Adrenal gland (tissue), 12 donors: Measurements from ENCODE around the gene RCE1. TPM values are rescaled to one million over a fixed set of nuclear protein-coding genes. Genes with fewer than 3 reads are reported as not detected.

Experiments
- DNase-seq, 7 donors: peaks; one replicate each; pipeline ENCODE4 v3.0.0-alpha.2; 2019 to 2020
- H3K27ac ChIP-seq, 5 donors: fragments of 200-600 bp; sonication (generic) in 4 of 5; 1 replicate in 3 of 5; 2 replicates in 2 of 5; pipeline versions ENCODE4 v1.5.1 to v1.8.0; 2016 to 2020; ENCODE audit warnings: mild to moderate bottlenecking in 1 of 5
- H3K27me3 ChIP-seq: fragments of 200-600 bp; 2 replicates; pipeline ENCODE4 v1.8.0; 2021
- H3K36me3 ChIP-seq, 2 donors: fragments of 200-600 bp; replicated peaks in 1 of 2; 1 replicate in 1 of 2; 2 replicates in 1 of 2; pipeline versions ENCODE4 v1.5.1 to v1.8.0; 2018 to 2022
- H3K4me1 ChIP-seq, 2 donors: fragments of 200-600 bp; replicated peaks in 1 of 2; 1 replicate in 1 of 2; 2 replicates in 1 of 2; pipeline versions ENCODE4 v1.5.1 to v1.8.0; 2018 to 2021
- H3K4me3 ChIP-seq, 4 donors: fragments of 200-600 bp; sonication (generic) in 3 of 4; one replicate each; pipeline ENCODE4 v1.5.1; 2016 to 2018
- H3K9me3 ChIP-seq, 3 donors: fragments of 200-600 bp; sonication (generic) in 1 of 3; replicated peaks in 1 of 3; 1 replicate in 2 of 3; 2 replicates in 1 of 3; pipeline versions ENCODE4 v1.5.1 to v1.8.0; 2016 to 2021
- CTCF ChIP-seq, 6 experiments: fragments of 450-650 bp in 4 of 6; fragments of 200-600 bp in 2 of 6; sonication (generic) in 1 of 6; IDR thresholded peaks; 1 replicate in 5 of 6; 2 replicates in 1 of 6; pipeline versions ENCODE4 v1.5.1 to v1.8.0; 2016 to 2021; ENCODE audit warnings: antibody characterized with exemption in 6 of 6, mild to moderate bottlenecking in 2 of 6, moderate library complexity in 1 of 6
- POLR2A ChIP-seq, 2 donors: fragments of 450-650 bp; IDR thresholded peaks; one replicate each; pipeline ENCODE4 v1.6.1; 2017; ENCODE audit warnings: antibody characterized with exemption in 2 of 2, mild to moderate bottlenecking in 2 of 2, moderate library complexity in 1 of 2
- WGBS, 4 donors: extraction: QIAGEN DNeasy Blood & Tissue Kit in 2 of 4; methylation state at CpG; one replicate each; pipeline versions ENCODE4 v1.1.5 to v1.1.7; 2013 to 2017; 5-methylcytosine and 5-hydroxymethylcytosine counted together
- intact Hi-C, 2 donors: fragments of 100-400 bp; cut with DNase I; formaldehyde crosslinking; loops; one replicate each; pipeline versions ENCODE4 v1.14.1 to v1.15.0; 2022 to 2023
- polyA plus RNA-seq, 3 donors: library from polyadenylated mRNA; stranded (reverse); fragments of 200-250 nt in 2 of 3; fragments of 350-450 nt in 1 of 3; fragmentation: Illumina TruSeq in 1 of 3; extraction: RNeasy Lipid Tissue Mini Kit (QIAGEN cat#74804) in 1 of 3; gene quantifications; one replicate each; pipeline ENCODE4 v1.2.3, GENCODE V29; 2013 to 2014
- total RNA-seq, 9 donors: library from RNA; depleted of rRNA in 4 of 9; stranded (reverse); fragments of >200 nt in 4 of 9; fragments of 120-200 nt in 1 of 9; fragmentation: NEBNext Ultra II Directional in 1 of 9; extraction: Animal tissue kit (Norgen Biotek cat#: 25700) in 1 of 9; gene quantifications; one replicate each; pipeline versions ENCODE4 v1.1.0 to v1.2.4, GENCODE V29; 2013 to 2023
- donor health status: healthy with polysubstance abuse.
- donor health status: Bipolar disorder and iron deficiency.
- donor health status: DM: yes; HTN: yes; CAD: no.
- donor health status: DM: no; HTN: no; CAD: no.
- donor health status: DM: no; HTN: no; CAD: no.
- donor health status: DM: yes; HTN: yes; CAD: no.

RCE1 gene
- total and polyA plus RNA-seq, 12 donors, result 5.2 to 24.8 (median 18.0) TPM

GRCh38 chr11:66869567-66869870, 26.3 kb downstream of the RCE1 start:
- no peak for TF ChIP-seq CTCF (IDR thresholded peaks at IDR 0.05)
- no peak for TF ChIP-seq POLR2A (IDR thresholded peaks at IDR 0.05)
- no peak for DNase-seq
- H3K9me3 ChIP-seq, result no peaks in the 10 kb centered on the region
- 91 to 97% (median 96%) methylated on average over 7 to 9 of the region's 9 CpGs for WGBS, 4 donors
- H3K27ac ChIP-seq, result no peak overlapping the region
- no peaks in the 10 kb centered on the region for H3K4me1 ChIP-seq
- no peaks in the 10 kb centered on the region for H3K27me3 ChIP-seq
- intact Hi-C loops, result no loop called here
- no peak overlapping the region for H3K4me3 ChIP-seq
- peaks cover 0 to 24% of the 10 kb centered on the region in 2 donors for H3K36me3 ChIP-seq

- Histone ChIP-seq H3K4me3 (no peak overlapping the region), H3K4me1 (no peaks in the 10 kb centered on the region), H3K36me3 (peaks cover 0 to 24% of the 10 kb centered on the region in 2 donors), H3K27ac (no peak overlapping the region), H3K27me3 (no peaks in the 10 kb centered on the region), H3K9me3 (no peaks in the 10 kb centered on the region)
- no peak for DNase-seq
- WGBS, 4 donors, result 93 to 97% (median 96%) methylated on average over 3 to 16 of the region's 16 CpGs
- intact Hi-C loops, result no loop called here
- no peak for TF ChIP-seq POLR2A (IDR thresholded peaks at IDR 0.05)
- no peak for TF ChIP-seq CTCF (IDR thresholded peaks at IDR 0.05)
Measured at GRCh38 chr11:66870131-66870530, 26.9 kb downstream of the RCE1 start.

- 94 to 98% (median 95%) methylated on average over 16 to 39 of the region's 39 CpGs for WGBS, 4 donors
- Histone ChIP-seq H3K9me3 (no peaks in the 10 kb centered on the region), H3K4me3 (no peak overlapping the region), H3K27me3 (no peaks in the 10 kb centered on the region), H3K4me1 (no peaks in the 10 kb centered on the region), H3K27ac (no peak overlapping the region), H3K36me3 (peaks cover 0 to 24% of the 10 kb centered on the region in 2 donors)
- intact Hi-C loops, result no loop called here
- no peak for DNase-seq
- TF ChIP-seq POLR2A (IDR thresholded peaks at IDR 0.05) (no peak), CTCF (IDR thresholded peaks at IDR 0.05) (no peak)
Measured at GRCh38 chr11:66870616-66871520, 27.6 kb downstream of the RCE1 start.

- peaks cover 0 to 24% of the 10 kb centered on the region in 2 donors for H3K36me3 ChIP-seq
- H3K27me3 ChIP-seq, result no peaks in the 10 kb centered on the region
- no peak for TF ChIP-seq POLR2A (IDR thresholded peaks at IDR 0.05)
- TF ChIP-seq CTCF (IDR thresholded peaks at IDR 0.05), result no peak
- H3K27ac ChIP-seq, result no peak overlapping the region
- H3K4me3 ChIP-seq, result no peak overlapping the region
- no peaks in the 10 kb centered on the region for H3K9me3 ChIP-seq
- DNase-seq, result no peak
- intact Hi-C loops, result no loop called here
- H3K4me1 ChIP-seq, result no peaks in the 10 kb centered on the region
- WGBS, 4 donors, result 95 to 97% (median 97%) methylated on average over 8 to 18 of the region's 18 CpGs
Measured at GRCh38 chr11:66871521-66871901, 28.3 kb downstream of the RCE1 start.
